ENCODE results near the gene RAB11A. TPM values are rescaled to one million over a fixed set of nuclear protein-coding genes. Genes with fewer than 3 reads are reported as not detected.

The RAB11A gene
- total and polyA plus RNA-seq, 2 of the 13 experiments (the other 11 are each of a cell fraction or from before 2014, with no cell fraction given): 161 to 162 TPM

GRCh38 chr15:65824031-65824743 is 45.1 kb upstream of the RAB11A start (continued):
- no peak for TF ChIP-seq ZNF512 (CRISPR knock-in tag; IDR thresholded peaks at IDR 0.05)
- TF ChIP-seq TCF12 (IDR thresholded peaks at IDR 0.05): no peak
- no peak for TF ChIP-seq TCF12 (CRISPR knock-in tag; IDR thresholded peaks at IDR 0.05)
- no peak for TF ChIP-seq HCFC1 (IDR thresholded peaks at IDR 0.05; ENCODE audit: low read depth, low read length)
- no peak for TF ChIP-seq PRDM15 (CRISPR knock-in tag; IDR thresholded peaks at IDR 0.05)
- TF ChIP-seq SATB2 (CRISPR knock-in tag; IDR thresholded peaks at IDR 0.05): no peak
- peak; percentile 62 for TF ChIP-seq GATAD2A (CRISPR knock-in tag; IDR thresholded peaks at IDR 0.05)
- peak; percentile 77 for TF ChIP-seq SMC3 (IDR thresholded peaks at IDR 0.05; ENCODE audit: low read length)
- TF ChIP-seq CHD4 (IDR thresholded peaks at IDR 0.05; ENCODE audit: borderline replicate concordance, low read length): no peak
- no peak for TF ChIP-seq THAP8 (CRISPR knock-in tag; IDR thresholded peaks at IDR 0.05; ENCODE audit: borderline replicate concordance)
- TF ChIP-seq ZBTB38 (CRISPR knock-in tag; IDR thresholded peaks at IDR 0.05): no peak
- no peak for TF ChIP-seq HNF4G (IDR thresholded peaks at IDR 0.05; ENCODE audit: borderline replicate concordance, low read depth, low read length)
- TF ChIP-seq HNF4G (CRISPR knock-in tag; IDR thresholded peaks at IDR 0.05; ENCODE audit: borderline replicate concordance, low read depth): no peak
- no peak for TF ChIP-seq ZBTB21 (CRISPR knock-in tag; IDR thresholded peaks at IDR 0.05)
- TF ChIP-seq GFI1 (CRISPR knock-in tag; IDR thresholded peaks at IDR 0.05; ENCODE audit: borderline replicate concordance): no peak
- TF ChIP-seq ZNF766 (CRISPR knock-in tag; IDR thresholded peaks at IDR 0.05; ENCODE audit: borderline replicate concordance): no peak
- no peak for TF ChIP-seq TCF7 (IDR thresholded peaks at IDR 0.05; ENCODE audit: low read depth)
- TF ChIP-seq ZBTB7B (CRISPR knock-in tag; IDR thresholded peaks at IDR 0.05): 0 out of 2 replicates have a peak, but pooled peaks have one; percentile 36
- TF ChIP-seq THRA (CRISPR knock-in tag; IDR thresholded peaks at IDR 0.05; ENCODE audit: borderline replicate concordance): 0 out of 2 replicates have a peak, but pooled peaks have one; percentile 25
- TF ChIP-seq MXI1 (IDR thresholded peaks at IDR 0.05; ENCODE audit: borderline replicate concordance, low read depth, low read length): peak; percentile 26; the same call in 1 of the 3 replicates
- 0 out of 2 replicates have a peak, but pooled peaks have one; percentile 34 for TF ChIP-seq PITX1 (CRISPR knock-in tag; IDR thresholded peaks at IDR 0.05)
- TF ChIP-seq ATF6 (CRISPR knock-in tag; conservative IDR thresholded peaks at IDR 0.05): no peak

Data from HepG2 (cell line).